Osteocyte (in vitro differentiated cells): ENCODE measurements around the gene SAMD4A. TPM values are rescaled to one million over a fixed set of nuclear protein-coding genes. Genes with fewer than 3 reads are reported as not detected.
A peak's percentile ranks its signal among the peaks of the same experiment; 100 is the strongest.

Experiments
- DNase-seq: peaks from one replicate; pipeline ENCODE4 v3.0.0; 2021; ENCODE audit warnings: mixed read lengths; ENCODE audit not compliant: unreplicated experiment; ENCODE audit errors: extremely low spot score
- H3K27ac Mint-ChIP-seq: one replicate; pipeline ENCODE4 v1.8.0; 2021; ENCODE audit warnings: mild to moderate bottlenecking, mixed read lengths; ENCODE audit not compliant: unreplicated experiment
- H3K27me3 Mint-ChIP-seq: one replicate; pipeline ENCODE4 v1.8.0; 2021; ENCODE audit warnings: mixed read lengths; ENCODE audit not compliant: unreplicated experiment
- H3K36me3 Mint-ChIP-seq: one replicate; pipeline ENCODE4 v1.8.0; 2021; ENCODE audit warnings: mixed read lengths; ENCODE audit not compliant: unreplicated experiment
- H3K4me1 Mint-ChIP-seq: one replicate; pipeline ENCODE4 v1.8.0; 2021; ENCODE audit warnings: mixed read lengths; ENCODE audit not compliant: unreplicated experiment
- H3K4me3 Mint-ChIP-seq: one replicate; pipeline ENCODE4 v1.8.0; 2021; ENCODE audit warnings: mild to moderate bottlenecking, moderate library complexity, mixed read lengths; ENCODE audit not compliant: unreplicated experiment
- H3K9me3 Mint-ChIP-seq: one replicate; pipeline ENCODE4 v1.8.0; 2021; ENCODE audit warnings: mixed read lengths; ENCODE audit not compliant: unreplicated experiment
- total RNA-seq: library from RNA; stranded (reverse); gene quantifications from 2 replicates; pipeline ENCODE4 v1.2.1, GENCODE V29; 2021
- TF ChIP-seq, protein P1 (sequence below): fragments of 200-600 bp; sonication (generic); IDR thresholded peaks from 2 replicates; pipeline ENCODE4 v1.5.0; 2021; ENCODE audit warnings: antibody characterized with exemption, mild to moderate bottlenecking, moderate library complexity

The SAMD4A gene
- total RNA-seq, 1 donor from 2014 or later, result 39.1 TPM

DNA sequence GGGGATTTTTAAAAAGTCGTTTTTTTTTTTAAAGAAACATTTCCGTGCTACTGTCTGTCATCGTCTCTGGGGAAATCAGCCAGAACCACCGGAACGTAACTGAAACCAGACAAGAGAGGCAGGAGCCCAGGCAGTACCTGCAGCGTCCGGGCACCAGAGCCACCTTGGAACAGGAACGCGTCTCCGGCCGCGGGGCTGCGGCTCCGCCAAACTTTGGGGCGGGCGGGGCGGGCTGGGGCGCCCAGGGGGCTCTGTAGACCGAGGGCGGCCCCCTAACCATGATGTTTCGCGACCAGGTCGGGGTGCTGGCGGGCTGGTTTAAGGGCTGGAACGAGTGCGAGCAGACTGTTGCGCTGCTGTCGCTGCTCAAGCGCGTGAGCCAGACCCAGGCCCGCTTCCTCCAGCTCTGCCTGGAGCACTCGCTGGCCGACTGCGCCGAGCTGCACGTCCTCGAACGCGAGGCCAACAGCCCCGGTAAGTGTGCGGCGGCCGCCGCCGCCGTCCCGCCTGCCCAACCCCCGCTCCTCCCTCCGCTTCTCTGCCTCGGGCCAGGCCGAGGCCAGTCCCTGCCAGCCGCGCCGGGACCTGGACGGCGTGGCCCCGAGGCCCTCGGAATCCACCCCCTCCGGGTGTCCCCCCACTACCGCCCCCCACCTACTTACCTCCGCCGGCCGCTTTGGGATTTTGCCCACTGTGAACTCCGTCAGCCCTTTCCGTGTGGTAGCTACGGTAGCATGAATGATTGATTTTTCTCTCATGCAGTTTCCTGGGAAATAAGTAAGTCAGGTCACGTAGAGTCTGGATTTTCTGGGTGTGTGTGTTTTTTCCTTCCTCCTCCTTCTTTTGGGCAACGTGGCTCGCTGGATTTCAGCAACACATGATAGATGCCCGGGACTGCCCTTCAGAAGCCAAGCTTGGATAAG lies 972 bp downstream of the SAMD4A start:
- Mint-ChIP-seq H3K36me3 (peaks cover 9% of the 10 kb centered on the region), H3K4me1 (peaks cover 38% of the 10 kb centered on the region), H3K4me3 (peak overlapping the region; percentile 99), H3K27me3 (no peaks in the 10 kb centered on the region), H3K9me3 (peaks cover 7% of the 10 kb centered on the region), H3K27ac (peak overlapping the region; percentile 97)
- no peak for DNase-seq
- TF ChIP-seq, protein P1, sequence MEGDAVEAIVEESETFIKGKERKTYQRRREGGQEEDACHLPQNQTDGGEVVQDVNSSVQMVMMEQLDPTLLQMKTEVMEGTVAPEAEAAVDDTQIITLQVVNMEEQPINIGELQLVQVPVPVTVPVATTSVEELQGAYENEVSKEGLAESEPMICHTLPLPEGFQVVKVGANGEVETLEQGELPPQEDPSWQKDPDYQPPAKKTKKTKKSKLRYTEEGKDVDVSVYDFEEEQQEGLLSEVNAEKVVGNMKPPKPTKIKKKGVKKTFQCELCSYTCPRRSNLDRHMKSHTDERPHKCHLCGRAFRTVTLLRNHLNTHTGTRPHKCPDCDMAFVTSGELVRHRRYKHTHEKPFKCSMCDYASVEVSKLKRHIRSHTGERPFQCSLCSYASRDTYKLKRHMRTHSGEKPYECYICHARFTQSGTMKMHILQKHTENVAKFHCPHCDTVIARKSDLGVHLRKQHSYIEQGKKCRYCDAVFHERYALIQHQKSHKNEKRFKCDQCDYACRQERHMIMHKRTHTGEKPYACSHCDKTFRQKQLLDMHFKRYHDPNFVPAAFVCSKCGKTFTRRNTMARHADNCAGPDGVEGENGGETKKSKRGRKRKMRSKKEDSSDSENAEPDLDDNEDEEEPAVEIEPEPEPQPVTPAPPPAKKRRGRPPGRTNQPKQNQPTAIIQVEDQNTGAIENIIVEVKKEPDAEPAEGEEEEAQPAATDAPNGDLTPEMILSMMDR, result peak; percentile 28

GRCh38 chr14:54568821-54569595 lies 2.1 kb downstream of the SAMD4A start:
- peak overlapping the region; percentile 99 for H3K4me3 Mint-ChIP-seq
- peaks cover 12% of the 10 kb centered on the region for H3K36me3 Mint-ChIP-seq
- no peak for DNase-seq
- peaks cover 38% of the 10 kb centered on the region for H3K4me1 Mint-ChIP-seq
- H3K27ac Mint-ChIP-seq, result peak overlapping the region; percentile 79
- H3K27me3 Mint-ChIP-seq, result no peaks in the 10 kb centered on the region
- TF ChIP-seq, protein P1, result no peak
- peaks cover 7% of the 10 kb centered on the region for H3K9me3 Mint-ChIP-seq

GRCh38 chr14:54570047-54570446 lies 3.1 kb downstream of the SAMD4A start:
- DNase-seq, result no peak
- Mint-ChIP-seq H3K27me3 (no peaks in the 10 kb centered on the region), H3K36me3 (peaks cover 19% of the 10 kb centered on the region), H3K27ac (peak overlapping the region; percentile 79), H3K4me3 (peak overlapping the region; percentile 18), H3K4me1 (peaks cover 34% of the 10 kb centered on the region), H3K9me3 (peaks cover 7% of the 10 kb centered on the region)
- TF ChIP-seq, protein P1, result no peak

- Mint-ChIP-seq H3K4me1 (peaks cover 41% of the 10 kb centered on the region), H3K27ac (peak overlapping the region; percentile 79), H3K36me3 (peaks cover 19% of the 10 kb centered on the region), H3K27me3 (no peaks in the 10 kb centered on the region), H3K4me3 (no peak overlapping the region), H3K9me3 (peaks cover 7% of the 10 kb centered on the region)
- DNase-seq, result no peak
- TF ChIP-seq, protein P1, result no peak
These were observed 3.9 kb downstream of the SAMD4A start for GRCh38 chr14:54570631-54571415.
